Measurements from ENCODE around the gene BTRC. TPM values are rescaled to one million over a fixed set of nuclear protein-coding genes. Genes with fewer than 3 reads are reported as not detected.
"Not testable (repeated sequence)": the region's sequence is repeated elsewhere in the genome, so short reads cannot be mapped to it uniquely, and the experiment has no call there.

Gene BTRC
- total and polyA plus RNA-seq, 7 donors: 2.4 to 32.6 (median 9.4) TPM

GRCh38 chr10:101363850-101364400, 10.0 kb downstream of the BTRC start:
- no peaks in the 10 kb centered on the region for H3K9me3 ChIP-seq
- intact Hi-C loops (cut with DNase I): no loop called here
- TF ChIP-seq CTCF (IDR thresholded peaks at IDR 0.05): no peak
- TF ChIP-seq POLR2AphosphoS5 (IDR thresholded peaks at IDR 0.05): no peak
- 91 to 94% methylated on average over 2 of the region's 2 CpGs for WGBS, 2 donors
- H3K4me3 ChIP-seq: no peak overlapping the region
- DNase-seq: no peak
- no peak overlapping the region for H3K27ac ChIP-seq
- peaks cover 0 to 19% (median 6%) of the 10 kb centered on the region in 4 donors for H3K4me1 ChIP-seq
- no peaks in the 10 kb centered on the region for H3K36me3 ChIP-seq
- H3K27me3 ChIP-seq: no peaks in the 10 kb centered on the region

GRCh38 chr10:101364721-101365120, 10.8 kb downstream of the BTRC start:
- TF ChIP-seq CTCF (IDR thresholded peaks at IDR 0.05) (no peak), POLR2AphosphoS5 (IDR thresholded peaks at IDR 0.05) (no peak), POLR2A (IDR thresholded peaks at IDR 0.05) (no peak), EP300 (IDR thresholded peaks at IDR 0.05) (no peak)
- Histone ChIP-seq H3K4me1 (peaks cover 0 to 18% (median 6%) of the 10 kb centered on the region in 4 donors), H3K9me3 (no peaks in the 10 kb centered on the region), H3K27me3 (no peaks in the 10 kb centered on the region), H3K4me3 (no peak overlapping the region), H3K27ac (no peak overlapping the region), H3K36me3 (no peaks in the 10 kb centered on the region)
- no peak for DNase-seq
- intact Hi-C loops (cut with DNase I): no loop called here
- 81 to 90% methylated on average over 7 of the region's 7 CpGs for WGBS, 2 donors

- Histone ChIP-seq H3K27ac (no peak overlapping the region), H3K9me3 (no peaks in the 10 kb centered on the region), H3K27me3 (no peaks in the 10 kb centered on the region), H3K4me3 (no peak overlapping the region), H3K36me3 (no peaks in the 10 kb centered on the region), H3K4me1 (peaks cover 0 to 18% (median 6%) of the 10 kb centered on the region in 4 donors)
- 95% methylated on average over 9 of the region's 9 CpGs for WGBS, 2 donors
- intact Hi-C loops (cut with DNase I): no loop called here
- no peak for DNase-seq
- TF ChIP-seq POLR2A (IDR thresholded peaks at IDR 0.05): no peak
- TF ChIP-seq CTCF (IDR thresholded peaks at IDR 0.05): no peak
- TF ChIP-seq EP300 (IDR thresholded peaks at IDR 0.05): no peak
- TF ChIP-seq POLR2AphosphoS5 (IDR thresholded peaks at IDR 0.05): no peak
Observed at GRCh38 chr10:101367569-101368453, 13.8 kb downstream of the BTRC start.

GRCh38 chr10:101373063-101373462, 19.1 kb downstream of the BTRC start:
- no peak for TF ChIP-seq POLR2AphosphoS5 (IDR thresholded peaks at IDR 0.05)
- TF ChIP-seq CTCF (IDR thresholded peaks at IDR 0.05): no peak
- no peak for TF ChIP-seq EP300 (IDR thresholded peaks at IDR 0.05)
- TF ChIP-seq POLR2A (IDR thresholded peaks at IDR 0.05): no peak
- no peak for DNase-seq
- Histone ChIP-seq H3K9me3 (no peaks in the 10 kb centered on the region), H3K4me1 (peaks cover 0 to under 1% (median 0%) of the 10 kb centered on the region in 4 donors), H3K27me3 (no peaks in the 10 kb centered on the region), H3K27ac (no peak overlapping the region), H3K36me3 (peaks cover 0 to 4% (median 0%) of the 10 kb centered on the region in 4 donors), H3K4me3 (no peak overlapping the region)
- WGBS, 2 donors: 93 to 94% methylated on average over 1 of the region's 1 CpG
- intact Hi-C loops (cut with DNase I): loop anchor here (2.0 kb wide), 1 partner anchor 56 kb away; no protein-coding TSS in a partner anchor

GRCh38 chr10:101373993-101374392, 20.0 kb downstream of the BTRC start:
- H3K27me3 ChIP-seq, H3K9me3 ChIP-seq, H3K4me1 ChIP-seq, H3K36me3 ChIP-seq, DNase-seq, H3K27ac ChIP-seq, H3K4me3 ChIP-seq: not testable (repeated sequence)
- intact Hi-C loops (cut with DNase I): loop anchor here (2.0 kb wide), 1 partner anchor 57 kb away; no protein-coding TSS in a partner anchor
- 90 to 96% methylated on average over 3 of the region's 3 CpGs for WGBS, 2 donors

Measured in sigmoid colon (tissue), 7 donors.